Measurements from ENCODE around the gene ARL4A. TPM values are rescaled to one million over a fixed set of nuclear protein-coding genes. Genes with fewer than 3 reads are reported as not detected.

ARL4A gene
- total and polyA plus RNA-seq, 2 of the 8 experiments (the other 6 are each of a cell fraction or from before 2014, with no cell fraction given): 14.5 to 29.2 TPM

GRCh38 chr7:12706900-12707536 lies 19.6 kb downstream of the ARL4A start:
- H3K9me3 ChIP-seq (ENCODE audit: insufficient read depth in 2 of 2, low read depth in 1 of 2, low read length in 1 of 2): peaks cover 0 to 3% of the 10 kb centered on the region in 2 experiments; a peak in 1 of 4 replicates
- H3K4me1 ChIP-seq (replicated peaks in 1 of 4; ENCODE audit: control insufficient read depth in 3 of 4, insufficient read depth in 4 of 4, low read length in 3 of 4): peaks cover 0 to 5% (median 0%) of the 10 kb centered on the region in 4 experiments; a peak in 2 of 7 replicates
- H4K20me1 ChIP-seq (replicated peaks in 1 of 2; ENCODE audit: control insufficient read depth in 1 of 2, insufficient read depth in 2 of 2, low read length in 2 of 2): no peaks in the 10 kb centered on the region
- H3K14ac ChIP-seq (ENCODE audit: insufficient read length): no peak overlapping the region
- H3K4me2 ChIP-seq (ENCODE audit: insufficient read depth in 1 of 2, low read depth in 2 of 2, low read length in 2 of 2): no peak overlapping the region
- no peak overlapping the region for H3K18ac ChIP-seq (ENCODE audit: extremely low read depth, low read length)
- H2BK5ac ChIP-seq (ENCODE audit: low read depth, low read length): no peak overlapping the region
- ChIA-PET POLR2A (ENCODE audit: partially characterized antibody) (no interaction called here), CTCF (ENCODE audit: partially characterized antibody) (interaction anchor here (0.8 to 1.9 kb wide), 6 partner anchors 9 to 20 kb away, joined by 3 to 6 read pairs (median 4); no protein-coding TSS in a partner anchor)
- H3K27me3 ChIP-seq (replicated peaks in 1 of 4; ENCODE audit: control insufficient read depth in 3 of 4, extremely low read depth in 1 of 4, insufficient read depth in 3 of 4, low read length in 3 of 4): no peaks in the 10 kb centered on the region
- H3K4me3 ChIP-seq (ENCODE audit: extremely low read depth in 1 of 4, insufficient read depth in 2 of 4, low read depth in 3 of 4, low read length in 4 of 4): no peak overlapping the region
- H3K9ac ChIP-seq (replicated peaks in 1 of 4; ENCODE audit: extremely low read depth in 1 of 4, low read depth in 3 of 4, low read length in 3 of 4): no peak overlapping the region
- H2BK120ac ChIP-seq (replicated peaks; ENCODE audit: low read depth, low read length): no peak overlapping the region
- no peak overlapping the region for H4K5ac ChIP-seq (ENCODE audit: insufficient read length, low read depth, low read length)
- H3K56ac ChIP-seq (replicated peaks; ENCODE audit: insufficient read length, low read depth, low read length): no peak overlapping the region
- H3K4ac ChIP-seq (replicated peaks; ENCODE audit: insufficient read length, low read depth, low read length): no peak overlapping the region
- H3K36me3 ChIP-seq (ENCODE audit: control insufficient read depth in 2 of 4, insufficient read depth in 4 of 4, low read length in 3 of 4): no peaks in the 10 kb centered on the region
- H3K79me2 ChIP-seq (ENCODE audit: control insufficient read depth in 1 of 2, insufficient read depth in 2 of 2, low read length in 2 of 2): no peaks in the 10 kb centered on the region
- H2AK5ac ChIP-seq (ENCODE audit: low read depth, low read length): no peak overlapping the region
- H2AFZ ChIP-seq (ENCODE audit: low read length): no peak overlapping the region
- no peak overlapping the region for H3K27ac ChIP-seq (ENCODE audit: low read depth, low read length)
- no peak overlapping the region for H4K8ac ChIP-seq (ENCODE audit: extremely low read depth, insufficient read depth, low read length)
- no peak overlapping the region for H4K91ac ChIP-seq (replicated peaks; ENCODE audit: insufficient read length, low read length)
- no peak for FAIRE-seq
- no peaks in the 10 kb centered on the region for H3K23me2 ChIP-seq (ENCODE audit: low read depth, low read length)
- H2BK12ac ChIP-seq (ENCODE audit: low read depth, low read length): no peak overlapping the region
- no peak overlapping the region for H2BK15ac ChIP-seq (ENCODE audit: low read length)
- H2BK20ac ChIP-seq (ENCODE audit: low read length): peak overlapping the region; percentile 64; the same call in 1 of the 2 replicates
- no peaks in the 10 kb centered on the region for H3K79me1 ChIP-seq (ENCODE audit: low read depth, low read length)
- H3K23ac ChIP-seq (ENCODE audit: insufficient read length): no peak overlapping the region
- no peak for DNase-seq (ENCODE audit: low read depth in 1 of 2, low spot score in 2 of 2)
- TF ChIP-seq POU5F1 (IDR thresholded peaks at IDR 0.05; ENCODE audit: low read depth, low read length) (no peak), SAP30 (IDR thresholded peaks at IDR 0.05; ENCODE audit: insufficient read depth, insufficient replicate concordance, low read length) (no peak)

All from H1 (cell line).